Fibroblast of lung (primary cell): ENCODE data around the gene POMC. TPM values are rescaled to one million over a fixed set of nuclear protein-coding genes. Genes with fewer than 3 reads are reported as not detected.

Experiments
- DNase-seq, 2 donors: peaks; one replicate each; pipeline versions ENCODE4 v3.0.0 to v3.0.0-alpha.2; 2010; ENCODE audit warnings: low read depth in 2 of 2
- H2AFZ ChIP-seq: 2 replicates; pipeline ENCODE4 v1.5.1; 2012; ENCODE audit warnings: low read length, control low read depth, inconsistent platforms
- H3K27ac ChIP-seq: 2 replicates; pipeline ENCODE4 v1.5.1; 2011; ENCODE audit warnings: low read length, control low read depth; ENCODE audit not compliant: insufficient read depth
- H3K27me3 ChIP-seq: 2 replicates; pipeline ENCODE4 v1.5.1; 2011; ENCODE audit warnings: mild to moderate bottlenecking, low read length; ENCODE audit not compliant: control insufficient read depth, insufficient read depth
- H3K36me3 ChIP-seq: 2 replicates; pipeline ENCODE4 v1.5.1; 2011; ENCODE audit warnings: low read length; ENCODE audit not compliant: control insufficient read depth, insufficient read depth
- H3K4me1 ChIP-seq: 2 replicates; pipeline ENCODE4 v1.5.1; 2011; ENCODE audit warnings: low read length; ENCODE audit not compliant: control insufficient read depth, insufficient read depth; ENCODE audit errors: extremely low read depth
- H3K4me2 ChIP-seq: 2 replicates; pipeline ENCODE4 v1.5.1; 2011; ENCODE audit warnings: low read length, control low read depth; ENCODE audit not compliant: insufficient read depth; ENCODE audit errors: extremely low read depth
- H3K4me3 ChIP-seq, 4 experiments: fragments of 200-600 bp in 1 of 4; sonication (generic) in 1 of 4; replicated peaks in 1 of 4; 2 replicates each; pipeline ENCODE4 v1.5.1; 2011 to 2016; ENCODE audit warnings: low read length in 4 of 4, low read depth in 3 of 4, mild to moderate bottlenecking in 3 of 4, control low read depth in 2 of 4, inconsistent platforms in 1 of 4, mixed read lengths in 1 of 4; ENCODE audit not compliant: insufficient read depth in 1 of 4; ENCODE audit errors: control extremely low read depth in 1 of 4
- H3K79me2 ChIP-seq: 2 replicates; pipeline ENCODE4 v1.5.1; 2012; ENCODE audit warnings: mild to moderate bottlenecking, low read length, inconsistent platforms; ENCODE audit not compliant: control insufficient read depth, insufficient read depth
- H3K9ac ChIP-seq: 2 replicates; pipeline ENCODE4 v1.5.1; 2011; ENCODE audit warnings: mild to moderate bottlenecking, low read length, control low read depth; ENCODE audit not compliant: insufficient read depth
- H3K9me3 ChIP-seq: 2 replicates; pipeline ENCODE4 v1.5.1; 2012; ENCODE audit warnings: low read depth, low read length; ENCODE audit not compliant: control insufficient read depth, insufficient read depth
- H4K20me1 ChIP-seq: 2 replicates; pipeline ENCODE4 v1.5.1; 2011; ENCODE audit warnings: low read length; ENCODE audit not compliant: control insufficient read depth, insufficient read depth; ENCODE audit errors: extremely low read depth
- CTCF ChIP-seq, 2 donors: IDR thresholded peaks in 1 of 2; conservative IDR thresholded peaks in 1 of 2; 1 replicate in 1 of 2; 2 replicates in 1 of 2; pipeline ENCODE4 v1.5.1; 2011 to 2012; ENCODE audit warnings: low read length in 2 of 2, control low read depth in 1 of 2, inconsistent platforms in 1 of 2, low read depth in 1 of 2, mild to moderate bottlenecking in 1 of 2
- EZH2 ChIP-seq: IDR thresholded peaks from 2 replicates; pipeline ENCODE4 v1.5.1; 2012; ENCODE audit warnings: low read length, control low read depth, mild to moderate bottlenecking; ENCODE audit errors: missing control alignments
- polyA plus RNA-seq, 2 donors: library from polyadenylated mRNA; depleted of rRNA in 1 of 2; stranded (reverse) in 1 of 2; unstranded in 1 of 2; fragments of >200 nt; gene quantifications; 2 replicates each; pipeline ENCODE4 v1.2.1, GENCODE V29; 2011 to 2012; ENCODE audit warnings: missing spikeins in 1 of 2
- total RNA-seq: library from RNA; depleted of rRNA; stranded (reverse); fragments of >200 nt; gene quantifications from 2 replicates; pipeline ENCODE4 v1.2.1, GENCODE V29; 2014

Gene POMC
- total and polyA plus RNA-seq, 2 donors (not counting 1 experiment from before 2014, with no cell fraction given), result 0.66 TPM; not detected in 1

GRCh38 chr2:25207078-25207545, 38.7 kb upstream of the POMC start:
- no peak for DNase-seq
- TF ChIP-seq CTCF (conservative IDR thresholded peaks at IDR 0.05 in 1 of 2, IDR thresholded peaks at IDR 0.05 in 1 of 2; ENCODE audit: low read depth in 1 of 2, low read length in 2 of 2), result no peak
- TF ChIP-seq EZH2, result no peak

GRCh38 chr2:25204190-25204838, 35.9 kb upstream of the POMC start:
- Histone ChIP-seq H3K9ac (no peak overlapping the region), H2AFZ (no peak overlapping the region), H3K4me2 (no peak overlapping the region), H3K27ac (no peak overlapping the region), H3K79me2 (no peaks in the 10 kb centered on the region), H3K4me1 (no peaks in the 10 kb centered on the region), H3K9me3 (no peaks in the 10 kb centered on the region), H3K4me3 (no peak overlapping the region), H4K20me1 (no peaks in the 10 kb centered on the region), H3K27me3 (no peaks in the 10 kb centered on the region), H3K36me3 (no peaks in the 10 kb centered on the region)
- no peak for TF ChIP-seq EZH2
- no peak for TF ChIP-seq CTCF (conservative IDR thresholded peaks at IDR 0.05 in 1 of 2, IDR thresholded peaks at IDR 0.05 in 1 of 2; ENCODE audit: low read depth in 1 of 2, low read length in 2 of 2)
- no peak for DNase-seq

More at GRCh38 chr2:25207078-25207545, 38.7 kb upstream of the POMC start:
- Histone ChIP-seq H3K4me1 (no peaks in the 10 kb centered on the region), H3K36me3 (no peaks in the 10 kb centered on the region), H3K27ac (no peak overlapping the region), H3K4me2 (no peak overlapping the region), H3K9ac (no peak overlapping the region), H3K4me3 (no peak overlapping the region), H4K20me1 (no peaks in the 10 kb centered on the region), H3K9me3 (no peaks in the 10 kb centered on the region), H3K79me2 (no peaks in the 10 kb centered on the region), H2AFZ (no peak overlapping the region), H3K27me3 (no peaks in the 10 kb centered on the region)

- Histone ChIP-seq H4K20me1 (no peaks in the 10 kb centered on the region), H3K36me3 (no peaks in the 10 kb centered on the region), H3K9me3 (no peaks in the 10 kb centered on the region), H3K4me3 (no peak overlapping the region), H3K27me3 (no peaks in the 10 kb centered on the region), H3K79me2 (no peaks in the 10 kb centered on the region), H3K4me1 (no peaks in the 10 kb centered on the region), H3K9ac (no peak overlapping the region), H2AFZ (no peak overlapping the region), H3K27ac (no peak overlapping the region), H3K4me2 (no peak overlapping the region)
- TF ChIP-seq EZH2, result no peak
- TF ChIP-seq CTCF (conservative IDR thresholded peaks at IDR 0.05 in 1 of 2, IDR thresholded peaks at IDR 0.05 in 1 of 2; ENCODE audit: low read depth in 1 of 2, low read length in 2 of 2), result no peak
- DNase-seq, result no peak
Measured at GRCh38 chr2:25202275-25202674, 33.9 kb upstream of the POMC start.
